Karpas-422 (cell line): ENCODE results near the gene CHL1. TPM values are rescaled to one million over a fixed set of nuclear protein-coding genes. Genes with fewer than 3 reads are reported as not detected.
"Not testable (repeated sequence)": the region's sequence is repeated elsewhere in the genome, so short reads cannot be mapped to it uniquely, and the experiment has no call there.

Source experiments
- DNase-seq: peaks from one replicate; pipeline ENCODE4 v3.0.0-alpha.2; 2015
- H2AFZ ChIP-seq: fragments of 200-600 bp; sonication (generic); 2 replicates; pipeline ENCODE4 v1.6.1; 2014; ENCODE audit warnings: antibody characterized with exemption, low read length, mixed read lengths
- H3K27ac ChIP-seq: fragments of 200-600 bp; sonication (generic); 2 replicates; pipeline ENCODE4 v1.5.1; 2014; ENCODE audit warnings: mild to moderate bottlenecking, low read length, moderate library complexity
- H3K27me3 ChIP-seq: fragments of 200-600 bp; sonication (generic); 2 replicates; pipeline ENCODE4 v1.6.1; 2014; ENCODE audit warnings: low read length, mixed read lengths
- H3K36me3 ChIP-seq: fragments of 200-600 bp; sonication (generic); 2 replicates; pipeline ENCODE4 v1.6.1; 2014; ENCODE audit warnings: low read length, mixed read lengths; ENCODE audit not compliant: insufficient read depth
- H3K4me1 ChIP-seq: fragments of 200-600 bp; sonication (generic); 2 replicates; pipeline ENCODE4 v1.6.1; 2014; ENCODE audit warnings: mild to moderate bottlenecking, low read length, mixed read lengths
- H3K4me2 ChIP-seq: fragments of 200-600 bp; sonication (generic); 2 replicates; pipeline ENCODE4 v1.6.1; 2014; ENCODE audit warnings: low read length, low read depth, mild to moderate bottlenecking; ENCODE audit not compliant: poor library complexity, severe bottlenecking
- H3K4me3 ChIP-seq: fragments of 200-600 bp; sonication (generic); 2 replicates; pipeline ENCODE4 v1.5.1; 2014; ENCODE audit warnings: mild to moderate bottlenecking, antibody characterized with exemption, low read length, mixed read lengths
- H3K79me2 ChIP-seq: fragments of 200-600 bp; sonication (generic); 2 replicates; pipeline ENCODE4 v1.6.1; 2014; ENCODE audit warnings: mild to moderate bottlenecking, low read length, mixed read lengths
- H3K9ac ChIP-seq: fragments of 200-600 bp; sonication (generic); 2 replicates; pipeline ENCODE4 v1.6.0; 2014; ENCODE audit warnings: low read length
- H3K9me2 ChIP-seq: fragments of 200-600 bp; sonication (generic), shearing (Covaris generic); replicated peaks from 2 replicates; pipeline ENCODE4 v1.6.0; 2014; ENCODE audit warnings: mild to moderate bottlenecking, low read length, moderate library complexity; ENCODE audit not compliant: insufficient read depth
- H3K9me3 ChIP-seq: fragments of 300-700, 200-600 bp; sonication (generic); 2 replicates; pipeline ENCODE4 v1.6.1; 2014; ENCODE audit warnings: low read length, mixed read lengths
- H4K20me1 ChIP-seq: fragments of 200-600 bp; sonication (generic); 2 replicates; pipeline ENCODE4 v1.6.1; 2014; ENCODE audit warnings: mild to moderate bottlenecking, antibody characterized with exemption, low read length, low read depth; ENCODE audit not compliant: insufficient read depth
- total RNA-seq: library from RNA; depleted of rRNA; stranded (reverse); fragments of >200 nt; shearing (Covaris generic); gene quantifications from 2 replicates; pipeline ENCODE4 v1.2.3, GENCODE V29; 2014; ENCODE audit warnings: low replicate concordance

CHL1 gene
- total RNA-seq, 1 experiment from 2014 or later = 23.3 TPM

GRCh38 chr3:356952-357351 lies 160.4 kb downstream of the CHL1 start:
- Histone ChIP-seq H3K4me3 (no peak overlapping the region), H3K4me1 (peaks cover 62% of the 10 kb centered on the region), H3K79me2 (no peaks in the 10 kb centered on the region), H3K9me3 (no peaks in the 10 kb centered on the region), H3K27me3 (no peaks in the 10 kb centered on the region), H3K36me3 (no peaks in the 10 kb centered on the region), H4K20me1 (no peaks in the 10 kb centered on the region), H3K27ac (peak overlapping the region; percentile 71), H3K9me2 (no peaks in the 10 kb centered on the region), H3K4me2 (no peak overlapping the region), H3K9ac (no peak overlapping the region), H2AFZ (0 out of 2 replicates have a peak overlapping the region, but pooled peaks have one; percentile 42)
- no peak for DNase-seq

GRCh38 chr3:359672-360071 lies 163.1 kb downstream of the CHL1 start:
- H3K4me1 ChIP-seq = peaks cover 61% of the 10 kb centered on the region
- H2AFZ ChIP-seq = peak overlapping the region; percentile 47
- H4K20me1 ChIP-seq = no peaks in the 10 kb centered on the region
- no peaks in the 10 kb centered on the region for H3K36me3 ChIP-seq
- no peaks in the 10 kb centered on the region for H3K9me3 ChIP-seq
- H3K4me2 ChIP-seq = peak overlapping the region; percentile 48
- H3K79me2 ChIP-seq = no peaks in the 10 kb centered on the region
- H3K27ac ChIP-seq = peak overlapping the region; percentile 83
- peak overlapping the region; percentile 25; the same call in 1 of the 2 replicates for H3K9ac ChIP-seq
- no peaks in the 10 kb centered on the region for H3K9me2 ChIP-seq
- H3K4me3 ChIP-seq = peak overlapping the region; percentile 2; the same call in 1 of the 2 replicates
- DNase-seq = peak; percentile 92
- no peaks in the 10 kb centered on the region for H3K27me3 ChIP-seq

GRCh38 chr3:362681-363338 lies 166.2 kb downstream of the CHL1 start:
- H3K4me3 ChIP-seq = no peak overlapping the region
- H4K20me1 ChIP-seq = no peaks in the 10 kb centered on the region
- no peaks in the 10 kb centered on the region for H3K9me3 ChIP-seq
- H3K4me2 ChIP-seq = peak overlapping the region; percentile 5
- 0 out of 2 replicates have a peak overlapping the region, but pooled peaks have one; percentile 25 for H2AFZ ChIP-seq
- no peaks in the 10 kb centered on the region for H3K27me3 ChIP-seq
- DNase-seq = no peak
- H3K27ac ChIP-seq = peak overlapping the region; percentile 50
- no peaks in the 10 kb centered on the region for H3K79me2 ChIP-seq
- no peaks in the 10 kb centered on the region for H3K9me2 ChIP-seq
- no peaks in the 10 kb centered on the region for H3K36me3 ChIP-seq
- no peak overlapping the region for H3K9ac ChIP-seq
- peaks cover 36% of the 10 kb centered on the region for H3K4me1 ChIP-seq

- no peaks in the 10 kb centered on the region for H3K79me2 ChIP-seq
- H3K9ac ChIP-seq = no peak overlapping the region
- no peak overlapping the region for H2AFZ ChIP-seq
- H4K20me1 ChIP-seq = no peaks in the 10 kb centered on the region
- H3K9me2 ChIP-seq = no peaks in the 10 kb centered on the region
- H3K36me3 ChIP-seq = no peaks in the 10 kb centered on the region
- H3K9me3 ChIP-seq = no peaks in the 10 kb centered on the region
- DNase-seq = no peak
- peak overlapping the region; percentile 50; the same call in 1 of the 2 replicates for H3K27ac ChIP-seq
- H3K4me1 ChIP-seq = peaks cover 32% of the 10 kb centered on the region
- H3K4me2 ChIP-seq = no peak overlapping the region
- no peak overlapping the region for H3K4me3 ChIP-seq
- no peaks in the 10 kb centered on the region for H3K27me3 ChIP-seq
These were observed 167.7 kb downstream of the CHL1 start for GRCh38 chr3:364287-364686.

- Histone ChIP-seq H3K9me3 (no peaks in the 10 kb centered on the region), H2AFZ (no peak overlapping the region; the same call in 1 of the 2 replicates), H3K4me1 (peaks cover 23% of the 10 kb centered on the region), H3K79me2 (no peaks in the 10 kb centered on the region), H4K20me1 (no peaks in the 10 kb centered on the region), H3K27me3 (no peaks in the 10 kb centered on the region), H3K4me3 (no peak overlapping the region), H3K27ac (no peak overlapping the region), H3K9me2 (no peaks in the 10 kb centered on the region), H3K4me2 (no peak overlapping the region), H3K9ac (no peak overlapping the region), H3K36me3 (no peaks in the 10 kb centered on the region)
- no peak for DNase-seq
These were observed 168.7 kb downstream of the CHL1 start for GRCh38 chr3:365268-365667.

- not testable (repeated sequence) for H3K9me3 ChIP-seq, H2AFZ ChIP-seq, H3K27ac ChIP-seq, H3K4me3 ChIP-seq, H3K79me2 ChIP-seq, H3K27me3 ChIP-seq, H3K36me3 ChIP-seq, H3K9ac ChIP-seq, H3K9me2 ChIP-seq, DNase-seq, H3K4me2 ChIP-seq, H4K20me1 ChIP-seq
- peaks cover 22% of the 10 kb centered on the region for H3K4me1 ChIP-seq
These were observed 169.7 kb downstream of the CHL1 start for GRCh38 chr3:366253-366652.

GRCh38 chr3:373193-373779 lies 176.7 kb downstream of the CHL1 start:
- no peaks in the 10 kb centered on the region for H3K36me3 ChIP-seq
- H3K9me2 ChIP-seq = no peaks in the 10 kb centered on the region
- H3K79me2 ChIP-seq = no peaks in the 10 kb centered on the region
- H3K4me3 ChIP-seq = no peak overlapping the region
- H3K27me3 ChIP-seq = no peaks in the 10 kb centered on the region
- no peak overlapping the region for H3K27ac ChIP-seq
- DNase-seq = no peak
- H4K20me1 ChIP-seq = no peaks in the 10 kb centered on the region
- H3K9ac ChIP-seq = no peak overlapping the region
- H3K9me3 ChIP-seq = no peaks in the 10 kb centered on the region
- H3K4me1 ChIP-seq = peaks cover 7% of the 10 kb centered on the region
- no peak overlapping the region for H3K4me2 ChIP-seq
- no peak overlapping the region for H2AFZ ChIP-seq

GRCh38 chr3:374459-374858 lies 177.9 kb downstream of the CHL1 start:
- no peaks in the 10 kb centered on the region for H3K36me3 ChIP-seq
- H3K27me3 ChIP-seq = no peaks in the 10 kb centered on the region

More at GRCh38 chr3:374459-374858, 177.9 kb downstream of the CHL1 start:
- no peaks in the 10 kb centered on the region for H3K9me2 ChIP-seq
- H3K4me2 ChIP-seq = no peak overlapping the region
- no peak overlapping the region for H3K9ac ChIP-seq
- no peak overlapping the region for H3K4me3 ChIP-seq
- no peak overlapping the region for H3K27ac ChIP-seq
- no peaks in the 10 kb centered on the region for H4K20me1 ChIP-seq
- H3K79me2 ChIP-seq = no peaks in the 10 kb centered on the region
- peaks cover 7% of the 10 kb centered on the region for H3K4me1 ChIP-seq
- H3K9me3 ChIP-seq = no peaks in the 10 kb centered on the region
- no peak overlapping the region for H2AFZ ChIP-seq
- DNase-seq = no peak
